ENCODE measurements around the gene PRKACB. TPM values are rescaled to one million over a fixed set of nuclear protein-coding genes. Genes with fewer than 3 reads are reported as not detected.

Gene PRKACB
- total RNA-seq, 2 experiments from 2014 or later, result 49.7 to 52.4 TPM

GRCh38 chr1:84208935-84209334 is 64.9 kb downstream of the PRKACB start:
- H3K9me3 Mint-ChIP-seq, result no peaks in the 10 kb centered on the region
- TF ChIP-seq CTCF (IDR thresholded peaks at IDR 0.05), result no peak
- CTCF ChIA-PET, result no interaction called here
- H3K9me3 ChIP-seq (ENCODE audit: control insufficient read depth in 1 of 2, insufficient read depth in 1 of 2, low read length in 2 of 2), result no peaks in the 10 kb centered on the region
- DNase-seq (no peak), ATAC-seq (ENCODE audit: poor library complexity) (no peak)
- H3K36me3 ChIP-seq (ENCODE audit: insufficient read depth, low read length), result peaks cover 37% of the 10 kb centered on the region
- H3K4me1 ChIP-seq (ENCODE audit: insufficient read depth, low read length), result no peaks in the 10 kb centered on the region
- POLR2A ChIA-PET, result no interaction called here
- no peak overlapping the region for H3K27ac ChIP-seq (ENCODE audit: low read depth in 1 of 2, low read length in 2 of 2)
- peaks cover 47% of the 10 kb centered on the region for H3K4me1 Mint-ChIP-seq (ENCODE audit: low read depth)
- no peaks in the 10 kb centered on the region for H3K27me3 ChIP-seq (ENCODE audit: control insufficient read depth in 1 of 2, insufficient read depth in 2 of 2, low read length in 2 of 2)
- no peak overlapping the region for H3K4me3 ChIP-seq (ENCODE audit: low read length)
- peaks cover 81% of the 10 kb centered on the region for H3K36me3 Mint-ChIP-seq (ENCODE audit: low read depth)
- H3K27me3 Mint-ChIP-seq, result no peaks in the 10 kb centered on the region
- intact Hi-C loops (cut with DNase I, micrococcal nuclease), result no loop called here
- no peak overlapping the region for H3K4me3 Mint-ChIP-seq
- peak overlapping the region; percentile 16 for H3K27ac Mint-ChIP-seq

- H3K4me3 Mint-ChIP-seq, result no peak overlapping the region
- H3K27me3 Mint-ChIP-seq, result no peaks in the 10 kb centered on the region
- Histone ChIP-seq H3K36me3 (ENCODE audit: insufficient read depth, low read length) (peaks cover 46% of the 10 kb centered on the region), H3K27ac (ENCODE audit: low read depth in 1 of 2, low read length in 2 of 2) (no peak overlapping the region), H3K27me3 (ENCODE audit: control insufficient read depth in 1 of 2, insufficient read depth in 2 of 2, low read length in 2 of 2) (no peaks in the 10 kb centered on the region), H3K9me3 (ENCODE audit: control insufficient read depth in 1 of 2, insufficient read depth in 1 of 2, low read length in 2 of 2) (peaks cover 0 to 4% of the 10 kb centered on the region in 2 experiments), H3K4me3 (ENCODE audit: low read length) (no peak overlapping the region), H3K4me1 (ENCODE audit: insufficient read depth, low read length) (no peaks in the 10 kb centered on the region)
- peak overlapping the region; percentile 41 for H3K27ac Mint-ChIP-seq
- H3K9me3 Mint-ChIP-seq, result no peaks in the 10 kb centered on the region
- ATAC-seq (ENCODE audit: poor library complexity), result no peak
- H3K4me1 Mint-ChIP-seq (ENCODE audit: low read depth), result peaks cover 35% of the 10 kb centered on the region
- H3K36me3 Mint-ChIP-seq (ENCODE audit: low read depth), result peaks cover 86% of the 10 kb centered on the region
- POLR2A ChIA-PET, result interaction anchor here (0.7 kb wide), 1 partner anchor 70 kb away, joined by 3 read pairs; the partner anchor contains the start of gene PRKACB
- TF ChIP-seq CTCF (IDR thresholded peaks at IDR 0.05), result no peak
- CTCF ChIA-PET, result interaction anchor here (0.7 kb wide), 1 partner anchor 182 kb away, joined by 3 read pairs; no protein-coding TSS in a partner anchor
- intact Hi-C loops (cut with DNase I, micrococcal nuclease), result no loop called here
- DNase-seq, result peak in 1 of 14 experiments; percentile 6
These were observed 70.3 kb downstream of the PRKACB start for GRCh38 chr1:84214115-84214956.

GRCh38 chr1:84217239-84217638 is 73.2 kb downstream of the PRKACB start:
- intact Hi-C loops (cut with DNase I, micrococcal nuclease), result loop anchor here in 1 of 2 experiments (5.0 kb wide), 1 partner anchor 70 kb away; no protein-coding TSS in a partner anchor
- Mint-ChIP-seq H3K4me1 (ENCODE audit: low read depth) (peaks cover 46% of the 10 kb centered on the region), H3K27me3 (no peaks in the 10 kb centered on the region), H3K27ac (peak overlapping the region; percentile 2), H3K4me3 (no peak overlapping the region), H3K36me3 (ENCODE audit: low read depth) (peaks cover 89% of the 10 kb centered on the region), H3K9me3 (peaks cover 12% of the 10 kb centered on the region)
- ATAC-seq (ENCODE audit: poor library complexity) (no peak), DNase-seq (no peak)
- POLR2A ChIA-PET, result no interaction called here
- Histone ChIP-seq H3K36me3 (ENCODE audit: insufficient read depth, low read length) (peaks cover 47% of the 10 kb centered on the region), H3K9me3 (ENCODE audit: control insufficient read depth in 1 of 2, insufficient read depth in 1 of 2, low read length in 2 of 2) (peaks cover 0 to 5% of the 10 kb centered on the region in 2 experiments), H3K27ac (ENCODE audit: low read depth in 1 of 2, low read length in 2 of 2) (no peak overlapping the region), H3K4me1 (ENCODE audit: insufficient read depth, low read length) (no peaks in the 10 kb centered on the region), H3K27me3 (ENCODE audit: control insufficient read depth in 1 of 2, insufficient read depth in 2 of 2, low read length in 2 of 2) (no peaks in the 10 kb centered on the region), H3K4me3 (ENCODE audit: low read length) (no peak overlapping the region)
- no peak for TF ChIP-seq CTCF (IDR thresholded peaks at IDR 0.05)
- CTCF ChIA-PET, result no interaction called here

All from CD4-positive, alpha-beta T cell (primary cell).